Loucy (cell line): ENCODE results near the gene PITPNC1.

Source experiments
- EZH2phosphoT487 ChIP-seq: fragments of 200-600 bp; IDR thresholded peaks from 2 replicates; pipeline ENCODE4 v1.6.1; 2018; ENCODE audit warnings: antibody characterized with exemption, mild to moderate bottlenecking, moderate library complexity, borderline replicate concordance
- TF ChIP-seq, protein P1 (sequence below): fragments of 200-600 bp; sonication (generic); conservative IDR thresholded peaks from 2 replicates; pipeline ENCODE4 v1.5.1; 2014; ENCODE audit warnings: mild to moderate bottlenecking, antibody characterized with exemption, low read length

DNA sequence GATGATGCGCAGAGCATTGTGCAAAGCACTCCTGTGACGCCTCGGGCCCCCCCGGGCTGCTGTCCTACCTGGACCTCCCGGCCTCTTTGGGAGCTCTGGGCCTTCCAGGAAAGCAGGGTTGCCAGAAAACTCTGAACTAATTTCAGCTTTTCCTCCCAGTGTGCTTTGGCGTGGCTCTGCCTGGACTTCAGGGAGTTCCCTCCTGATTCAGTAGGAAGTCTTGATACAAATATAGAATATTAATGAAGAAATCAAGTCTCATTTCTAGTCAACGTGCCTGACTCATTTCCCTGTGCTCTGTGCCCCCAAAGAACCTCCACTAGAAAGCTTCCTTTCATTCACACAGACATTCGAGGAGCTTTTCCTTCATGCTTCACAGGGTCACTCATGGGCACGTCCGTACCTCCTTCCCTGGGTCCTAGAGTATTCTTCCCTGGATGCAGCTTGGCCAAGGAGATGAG is 256.7 kb downstream of the PITPNC1 start:
- TF ChIP-seq, protein P1, sequence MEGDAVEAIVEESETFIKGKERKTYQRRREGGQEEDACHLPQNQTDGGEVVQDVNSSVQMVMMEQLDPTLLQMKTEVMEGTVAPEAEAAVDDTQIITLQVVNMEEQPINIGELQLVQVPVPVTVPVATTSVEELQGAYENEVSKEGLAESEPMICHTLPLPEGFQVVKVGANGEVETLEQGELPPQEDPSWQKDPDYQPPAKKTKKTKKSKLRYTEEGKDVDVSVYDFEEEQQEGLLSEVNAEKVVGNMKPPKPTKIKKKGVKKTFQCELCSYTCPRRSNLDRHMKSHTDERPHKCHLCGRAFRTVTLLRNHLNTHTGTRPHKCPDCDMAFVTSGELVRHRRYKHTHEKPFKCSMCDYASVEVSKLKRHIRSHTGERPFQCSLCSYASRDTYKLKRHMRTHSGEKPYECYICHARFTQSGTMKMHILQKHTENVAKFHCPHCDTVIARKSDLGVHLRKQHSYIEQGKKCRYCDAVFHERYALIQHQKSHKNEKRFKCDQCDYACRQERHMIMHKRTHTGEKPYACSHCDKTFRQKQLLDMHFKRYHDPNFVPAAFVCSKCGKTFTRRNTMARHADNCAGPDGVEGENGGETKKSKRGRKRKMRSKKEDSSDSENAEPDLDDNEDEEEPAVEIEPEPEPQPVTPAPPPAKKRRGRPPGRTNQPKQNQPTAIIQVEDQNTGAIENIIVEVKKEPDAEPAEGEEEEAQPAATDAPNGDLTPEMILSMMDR: no peak
- no peak for TF ChIP-seq EZH2phosphoT487
